CD14-positive monocyte (primary cell): Measurements from ENCODE around the gene IFNA1. TPM values are rescaled to one million over a fixed set of nuclear protein-coding genes. Genes with fewer than 3 reads are reported as not detected.

Experiments used
- DNase-seq, 3 donors: peaks; one replicate each; pipeline ENCODE4 v3.0.0-alpha.2; 2011 to 2022
- H2AFZ ChIP-seq: 2 replicates; pipeline ENCODE4 v1.6.0; 2012; ENCODE audit warnings: mild to moderate bottlenecking, low read depth, low read length, inconsistent platforms; ENCODE audit not compliant: insufficient read depth, poor library complexity, severe bottlenecking
- H3K27ac ChIP-seq, 2 donors: 1 replicate in 1 of 2; 2 replicates in 1 of 2; pipeline ENCODE4 v1.5.1; 2012 to 2013; ENCODE audit warnings: low read length in 2 of 2, control low read depth in 1 of 2, inconsistent platforms in 1 of 2, low read depth in 1 of 2, mild to moderate bottlenecking in 1 of 2
- H3K27me3 ChIP-seq, 2 donors: one replicate each; pipeline versions ENCODE4 v1.6.0 to v1.6.1; 2011 to 2013; ENCODE audit warnings: low read length in 2 of 2; ENCODE audit not compliant: control insufficient read depth in 2 of 2, insufficient read depth in 2 of 2
- H3K36me3 ChIP-seq, 2 donors: replicated peaks in 1 of 2; 1 replicate in 1 of 2; 2 replicates in 1 of 2; pipeline versions ENCODE4 v1.5.1 to v1.6.1; 2012 to 2013; ENCODE audit warnings: low read length in 2 of 2, control low read depth in 1 of 2, inconsistent platforms in 1 of 2, mild to moderate bottlenecking in 1 of 2; ENCODE audit not compliant: insufficient read depth in 2 of 2, control insufficient read depth in 1 of 2
- H3K4me1 ChIP-seq, 2 donors: 1 replicate in 1 of 2; 2 replicates in 1 of 2; pipeline versions ENCODE4 v1.5.1 to v1.6.1; 2012 to 2013; ENCODE audit warnings: low read length in 2 of 2, control low read depth in 1 of 2, inconsistent platforms in 1 of 2, mild to moderate bottlenecking in 1 of 2, moderate library complexity in 1 of 2; ENCODE audit not compliant: insufficient read depth in 2 of 2, control insufficient read depth in 1 of 2
- H3K4me2 ChIP-seq: replicated peaks from 2 replicates; pipeline ENCODE3; 2012; ENCODE audit warnings: low read length, moderate library complexity, mild to moderate bottlenecking; ENCODE audit not compliant: poor library complexity, severe bottlenecking; ENCODE audit errors: extremely low read depth
- H3K4me3 ChIP-seq, 3 experiments: fragments of 200-600 bp in 1 of 3; sonication (generic) in 1 of 3; replicated peaks in 1 of 3; 1 replicate in 2 of 3; 2 replicates in 1 of 3; pipeline ENCODE4 v1.5.1; 2011 to 2013; ENCODE audit warnings: low read length in 3 of 3, mild to moderate bottlenecking in 3 of 3, control low read depth in 2 of 3, low read depth in 2 of 3, inconsistent platforms in 1 of 3, moderate library complexity in 1 of 3
- H3K79me2 ChIP-seq: 2 replicates; pipeline ENCODE4 v1.6.0; 2012; ENCODE audit warnings: mild to moderate bottlenecking, control low read depth, inconsistent platforms, low read length, moderate library complexity; ENCODE audit not compliant: insufficient read depth
- H3K9ac ChIP-seq: 2 replicates; pipeline ENCODE4 v1.6.0; 2017; ENCODE audit warnings: low read length, mild to moderate bottlenecking; ENCODE audit not compliant: insufficient read depth, poor library complexity, severe bottlenecking
- H3K9me3 ChIP-seq, 2 donors: replicated peaks in 1 of 2; 1 replicate in 1 of 2; 2 replicates in 1 of 2; pipeline versions ENCODE4 v1.5.1 to v1.6.1; 2012 to 2013; ENCODE audit warnings: low read length in 2 of 2, control low read depth in 1 of 2; ENCODE audit not compliant: control insufficient read depth in 1 of 2, insufficient read depth in 1 of 2
- H4K20me1 ChIP-seq: 2 replicates; pipeline ENCODE4 v1.6.0; 2012; ENCODE audit warnings: mild to moderate bottlenecking, low read length, control low read depth, moderate library complexity; ENCODE audit not compliant: insufficient read depth
- H3K27ac Mint-ChIP-seq, 7 donors: one replicate each; pipeline ENCODE4 v1.8.0; 2020; ENCODE audit warnings: mild to moderate bottlenecking in 7 of 7, mixed read lengths in 7 of 7, moderate library complexity in 6 of 7, inconsistent platforms in 2 of 7
- H3K27me3 Mint-ChIP-seq, 3 donors: one replicate each; pipeline ENCODE4 v1.8.0; 2021 to 2022; ENCODE audit warnings: low read depth in 3 of 3, mild to moderate bottlenecking in 3 of 3, mixed read lengths in 3 of 3, moderate library complexity in 3 of 3, inconsistent platforms in 1 of 3
- H3K36me3 Mint-ChIP-seq, 2 donors: one replicate each; pipeline ENCODE4 v1.8.0; 2020; ENCODE audit warnings: mixed read lengths in 2 of 2, inconsistent platforms in 1 of 2, mild to moderate bottlenecking in 1 of 2
- H3K4me1 Mint-ChIP-seq: one replicate; pipeline ENCODE4 v1.8.0; 2020; ENCODE audit warnings: mild to moderate bottlenecking, mixed read lengths
- H3K4me3 Mint-ChIP-seq, 2 donors: one replicate each; pipeline ENCODE4 v1.8.0; 2020; ENCODE audit warnings: mild to moderate bottlenecking in 2 of 2, mixed read lengths in 2 of 2, moderate library complexity in 1 of 2
- H3K9me3 Mint-ChIP-seq, 7 donors: one replicate each; pipeline ENCODE4 v1.8.0; 2020 to 2022; ENCODE audit warnings: mixed read lengths in 7 of 7, mild to moderate bottlenecking in 6 of 7, moderate library complexity in 6 of 7, inconsistent platforms in 2 of 7
- WGBS: methylation state at CpG from one replicate; pipeline ENCODE4 v1.1.5; 2013; ENCODE audit warnings: missing lambda C conversion rate; ENCODE audit not compliant: insufficient coverage; 5-methylcytosine and 5-hydroxymethylcytosine counted together
- intact Hi-C, 2 donors: fragments of 100-400 bp; cut with micrococcal nuclease; formaldehyde crosslinking; loops; one replicate each; pipeline versions ENCODE4 v1.15.0 to v1.15.1; 2023
- polyA plus RNA-seq, 3 donors: library from polyadenylated mRNA; depleted of rRNA in 1 of 3; unstranded in 2 of 3; stranded (reverse) in 1 of 3; fragments of 300-500 nt in 2 of 3; fragments of >200 nt in 1 of 3; fragmentation: Illumina TruSeq in 2 of 3; gene quantifications; 1 replicate in 2 of 3; 2 replicates in 1 of 3; pipeline ENCODE4 v1.2.3, GENCODE V29; 2012 to 2021
- TF ChIP-seq, protein P1 (sequence below): fragments of 200-600 bp; IDR thresholded peaks from one replicate; pipeline ENCODE4 v1.8.0; 2022; ENCODE audit warnings: antibody characterized with exemption, mild to moderate bottlenecking

Gene IFNA1
- polyA plus RNA-seq, 3 donors = not detected

- Histone ChIP-seq H3K79me2 (no peaks in the 10 kb centered on the region), H3K4me1 (peaks cover 0 to 6% of the 10 kb centered on the region in 2 donors), H3K4me2 (no peak overlapping the region), H4K20me1 (no peaks in the 10 kb centered on the region), H3K9ac (no peak overlapping the region), H3K27me3 (no peaks in the 10 kb centered on the region), H3K4me3 (no peak overlapping the region), H3K27ac (no peak overlapping the region), H2AFZ (no peak overlapping the region), H3K36me3 (no peaks in the 10 kb centered on the region), H3K9me3 (no peaks in the 10 kb centered on the region)
- H3K4me1 Mint-ChIP-seq = peaks cover 20% of the 10 kb centered on the region
- intact Hi-C loops = no loop called here
- no peak overlapping the region for H3K27ac Mint-ChIP-seq
- DNase-seq = no peak
- TF ChIP-seq, protein P1, sequence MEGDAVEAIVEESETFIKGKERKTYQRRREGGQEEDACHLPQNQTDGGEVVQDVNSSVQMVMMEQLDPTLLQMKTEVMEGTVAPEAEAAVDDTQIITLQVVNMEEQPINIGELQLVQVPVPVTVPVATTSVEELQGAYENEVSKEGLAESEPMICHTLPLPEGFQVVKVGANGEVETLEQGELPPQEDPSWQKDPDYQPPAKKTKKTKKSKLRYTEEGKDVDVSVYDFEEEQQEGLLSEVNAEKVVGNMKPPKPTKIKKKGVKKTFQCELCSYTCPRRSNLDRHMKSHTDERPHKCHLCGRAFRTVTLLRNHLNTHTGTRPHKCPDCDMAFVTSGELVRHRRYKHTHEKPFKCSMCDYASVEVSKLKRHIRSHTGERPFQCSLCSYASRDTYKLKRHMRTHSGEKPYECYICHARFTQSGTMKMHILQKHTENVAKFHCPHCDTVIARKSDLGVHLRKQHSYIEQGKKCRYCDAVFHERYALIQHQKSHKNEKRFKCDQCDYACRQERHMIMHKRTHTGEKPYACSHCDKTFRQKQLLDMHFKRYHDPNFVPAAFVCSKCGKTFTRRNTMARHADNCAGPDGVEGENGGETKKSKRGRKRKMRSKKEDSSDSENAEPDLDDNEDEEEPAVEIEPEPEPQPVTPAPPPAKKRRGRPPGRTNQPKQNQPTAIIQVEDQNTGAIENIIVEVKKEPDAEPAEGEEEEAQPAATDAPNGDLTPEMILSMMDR = no peak
- H3K27me3 Mint-ChIP-seq = peaks cover 1 to 3% (median 3%) of the 10 kb centered on the region in 3 donors
- H3K36me3 Mint-ChIP-seq = no peaks in the 10 kb centered on the region
- H3K9me3 Mint-ChIP-seq = no peaks in the 10 kb centered on the region
- H3K4me3 Mint-ChIP-seq = no peak overlapping the region
Observed at GRCh38 chr9:21412107-21412506, 28.1 kb upstream of the IFNA1 start.

DNA sequence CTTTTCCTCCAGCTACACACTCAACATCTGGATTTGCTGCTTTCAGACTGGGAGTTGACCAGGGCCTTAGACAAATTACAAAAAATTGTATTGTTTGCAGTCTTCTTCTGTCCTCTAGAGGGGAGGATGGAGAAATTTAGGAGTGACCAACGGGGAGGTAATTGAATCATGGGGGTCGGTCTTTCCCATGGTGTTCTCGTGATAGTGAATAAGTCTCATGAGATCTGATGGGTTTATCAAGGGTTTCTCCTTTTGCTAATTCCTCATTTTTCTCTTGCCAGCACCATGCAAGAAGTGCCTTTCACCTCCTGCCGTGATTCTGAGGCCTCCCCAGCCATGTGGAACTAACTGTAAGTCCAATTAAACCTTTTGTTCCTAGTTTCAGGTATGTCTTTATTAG is 27.1 kb upstream of the IFNA1 start:
- Histone ChIP-seq H4K20me1 (no peaks in the 10 kb centered on the region), H3K9me3 (no peaks in the 10 kb centered on the region), H3K36me3 (no peaks in the 10 kb centered on the region), H2AFZ (no peak overlapping the region), H3K4me1 (peaks cover 0 to 6% of the 10 kb centered on the region in 2 donors), H3K79me2 (no peaks in the 10 kb centered on the region), H3K27me3 (no peaks in the 10 kb centered on the region), H3K27ac (no peak overlapping the region), H3K9ac (no peak overlapping the region), H3K4me3 (no peak overlapping the region), H3K4me2 (no peak overlapping the region)
- Mint-ChIP-seq H3K27ac (no peak overlapping the region), H3K4me1 (peaks cover 20% of the 10 kb centered on the region), H3K27me3 (peaks cover 1 to 3% (median 2%) of the 10 kb centered on the region in 3 donors), H3K4me3 (no peak overlapping the region), H3K36me3 (no peaks in the 10 kb centered on the region), H3K9me3 (no peaks in the 10 kb centered on the region)
- TF ChIP-seq, protein P1 = no peak
- no peak for DNase-seq
- WGBS = 83% methylated on average over 2 of the region's 4 CpGs
- intact Hi-C loops = no loop called here
